Epithelial cell of esophagus (primary cell): ENCODE measurements around the gene SERTAD2.
A peak's percentile ranks its signal among the peaks of the same experiment; 100 is the strongest.

Experiments used
- DNase-seq: peaks from one replicate; pipeline ENCODE4 v3.0.0; 2010; ENCODE audit warnings: low read depth
- H3K4me3 ChIP-seq: 2 replicates; pipeline ENCODE4 v1.5.1; 2011; ENCODE audit warnings: mild to moderate bottlenecking, low read length, control low read depth
- TF ChIP-seq, protein P1 (sequence below): IDR thresholded peaks from 2 replicates; pipeline ENCODE4 v1.5.1; 2011; ENCODE audit warnings: low read depth, mild to moderate bottlenecking, low read length, control low read depth, inconsistent platforms; ENCODE audit not compliant: insufficient read depth; ENCODE audit errors: missing control alignments

The SERTAD2 gene

DNA sequence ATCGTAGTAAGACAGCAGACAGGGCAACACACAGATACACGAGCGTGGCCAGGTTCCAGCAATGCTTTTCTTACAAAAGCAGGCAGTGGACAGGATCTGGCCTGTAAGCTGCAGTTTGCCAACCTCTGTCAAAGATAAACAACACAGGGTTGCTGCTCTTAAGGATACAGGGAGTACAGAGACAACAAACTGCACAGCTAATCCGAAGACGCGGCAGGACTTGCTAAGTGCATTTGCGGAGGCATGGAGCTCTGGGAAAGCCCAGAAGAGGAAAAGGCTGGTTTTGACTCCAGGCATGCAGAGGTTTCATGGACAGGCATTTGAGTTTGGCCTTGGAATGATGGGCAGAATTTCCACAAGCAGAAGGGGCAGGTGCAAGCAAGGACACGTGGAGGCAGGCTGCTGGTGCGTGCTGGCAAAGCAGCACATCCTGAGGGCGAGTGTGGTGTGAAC is 24.4 kb downstream of the SERTAD2 start:
- TF ChIP-seq, protein P1, sequence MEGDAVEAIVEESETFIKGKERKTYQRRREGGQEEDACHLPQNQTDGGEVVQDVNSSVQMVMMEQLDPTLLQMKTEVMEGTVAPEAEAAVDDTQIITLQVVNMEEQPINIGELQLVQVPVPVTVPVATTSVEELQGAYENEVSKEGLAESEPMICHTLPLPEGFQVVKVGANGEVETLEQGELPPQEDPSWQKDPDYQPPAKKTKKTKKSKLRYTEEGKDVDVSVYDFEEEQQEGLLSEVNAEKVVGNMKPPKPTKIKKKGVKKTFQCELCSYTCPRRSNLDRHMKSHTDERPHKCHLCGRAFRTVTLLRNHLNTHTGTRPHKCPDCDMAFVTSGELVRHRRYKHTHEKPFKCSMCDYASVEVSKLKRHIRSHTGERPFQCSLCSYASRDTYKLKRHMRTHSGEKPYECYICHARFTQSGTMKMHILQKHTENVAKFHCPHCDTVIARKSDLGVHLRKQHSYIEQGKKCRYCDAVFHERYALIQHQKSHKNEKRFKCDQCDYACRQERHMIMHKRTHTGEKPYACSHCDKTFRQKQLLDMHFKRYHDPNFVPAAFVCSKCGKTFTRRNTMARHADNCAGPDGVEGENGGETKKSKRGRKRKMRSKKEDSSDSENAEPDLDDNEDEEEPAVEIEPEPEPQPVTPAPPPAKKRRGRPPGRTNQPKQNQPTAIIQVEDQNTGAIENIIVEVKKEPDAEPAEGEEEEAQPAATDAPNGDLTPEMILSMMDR: no peak
- H3K4me3 ChIP-seq: no peak overlapping the region
- DNase-seq: peak; percentile 57

DNA sequence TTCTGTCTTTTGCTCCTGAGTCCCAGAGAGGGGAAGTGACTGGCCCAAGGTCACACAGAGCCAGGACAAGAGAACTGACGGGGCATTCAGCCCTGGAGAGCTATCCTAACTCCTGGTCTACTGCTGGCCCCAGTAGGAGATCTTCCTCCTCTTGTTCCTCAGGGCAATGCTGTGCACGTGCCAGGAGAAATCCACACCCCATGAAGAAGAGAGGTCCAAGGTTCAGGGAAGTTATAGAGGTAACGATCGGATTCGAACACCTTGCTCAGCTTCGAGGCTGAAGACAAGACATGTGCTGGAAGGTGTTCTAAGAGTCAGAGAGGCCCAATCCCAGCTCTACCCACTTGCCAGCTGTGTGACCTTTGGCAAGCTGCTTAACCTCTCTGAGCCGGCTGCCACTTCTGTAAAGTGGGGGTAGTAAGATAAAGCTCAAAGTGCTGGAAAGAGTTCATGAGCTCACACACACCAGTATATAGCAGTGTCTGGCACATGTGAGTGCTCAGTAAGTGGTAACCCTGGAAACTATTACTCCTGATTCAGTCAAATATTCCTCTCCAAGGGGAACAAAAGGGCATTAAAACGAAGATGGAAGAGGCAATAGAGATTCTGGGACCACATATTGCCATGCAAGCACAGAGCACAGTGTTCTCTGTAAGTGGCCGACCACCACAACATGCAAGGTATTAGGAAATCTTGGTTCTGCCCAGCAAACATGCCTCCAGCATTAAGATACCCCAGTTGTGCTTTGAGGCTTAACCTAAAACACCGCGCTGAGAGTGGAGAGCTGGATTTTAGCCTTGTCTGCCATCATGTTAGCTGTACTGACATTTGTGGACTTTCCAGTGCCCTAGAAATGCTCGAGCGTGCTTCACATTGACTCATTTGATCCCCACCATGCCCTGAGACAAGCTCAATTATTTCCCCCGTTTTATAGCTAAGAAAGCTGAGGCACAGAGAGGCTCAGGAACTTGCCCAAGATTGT is 25.6 kb downstream of the SERTAD2 start:
- TF ChIP-seq, protein P1: no peak
- DNase-seq: no peak
- no peak overlapping the region for H3K4me3 ChIP-seq

DNA sequence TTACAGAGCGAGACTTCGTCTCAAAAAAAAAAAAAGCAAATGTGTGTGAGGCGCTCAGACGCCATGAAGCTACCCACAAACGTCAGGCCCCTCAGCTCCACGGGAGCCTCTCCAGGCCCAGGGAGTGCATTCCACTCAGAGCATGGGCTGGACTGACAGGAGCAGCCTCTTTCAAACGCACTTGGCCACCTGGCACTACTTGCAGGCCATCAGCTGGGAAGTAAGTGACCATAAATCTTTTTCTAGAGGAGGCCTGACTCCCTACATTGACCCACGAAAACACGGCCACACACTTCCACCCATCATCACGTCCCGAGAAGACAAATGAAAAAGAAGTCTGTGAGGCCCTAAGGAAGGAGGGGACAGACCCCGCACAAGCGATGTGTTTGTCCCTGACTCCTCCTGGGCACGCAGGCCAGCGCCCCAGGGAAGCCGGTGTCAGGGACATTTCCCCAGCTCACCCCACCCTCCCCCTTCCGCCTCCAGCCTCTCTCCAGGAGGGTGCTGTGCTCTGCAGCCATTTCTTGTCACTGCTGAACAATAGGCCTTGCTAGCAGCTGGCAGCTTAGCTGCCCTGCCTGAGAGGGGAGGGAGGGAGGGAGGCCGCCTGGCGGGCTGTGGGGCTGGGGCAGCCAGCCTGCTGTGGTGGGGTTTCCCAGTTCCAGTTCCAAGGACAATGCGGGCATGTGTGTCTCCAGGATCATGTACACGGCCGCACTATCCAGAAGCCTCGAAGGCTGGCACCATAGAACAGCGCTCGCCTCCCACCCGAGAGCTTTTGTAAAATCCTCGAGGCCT is 26.6 kb downstream of the SERTAD2 start:
- no peak for DNase-seq
- no peak overlapping the region for H3K4me3 ChIP-seq
- TF ChIP-seq, protein P1: no peak

DNA sequence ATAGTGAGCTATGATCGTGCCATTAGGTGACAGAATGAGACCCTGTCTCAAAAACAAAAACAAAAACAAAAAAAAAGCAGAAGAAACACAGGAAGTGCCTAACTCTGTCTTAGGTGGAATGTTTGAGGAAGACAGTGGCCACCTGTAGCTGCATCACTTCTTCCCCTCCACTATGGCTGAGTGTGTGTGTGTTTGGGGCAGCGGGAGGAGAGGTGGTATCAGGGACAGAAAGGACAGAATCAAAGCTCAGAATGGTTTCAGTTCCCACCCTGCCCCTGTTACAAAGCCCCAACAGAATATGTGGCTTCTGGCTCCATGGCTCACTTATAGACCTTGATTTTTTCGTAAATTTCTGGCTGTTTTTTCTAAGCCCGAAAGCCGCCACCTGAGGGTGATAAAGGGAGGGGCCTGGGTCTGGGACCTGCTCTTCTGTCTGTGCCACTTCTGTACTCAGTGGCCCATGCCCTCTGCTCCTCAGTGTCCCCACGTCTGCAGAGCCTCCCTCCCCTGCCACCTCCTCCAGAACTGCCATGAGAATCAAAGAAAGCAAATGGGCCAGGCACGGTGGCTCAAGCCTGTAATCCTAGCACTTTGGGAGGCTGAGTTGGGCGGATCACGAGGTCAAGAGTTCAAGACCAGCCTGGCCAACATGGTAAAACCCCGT is 27.4 kb downstream of the SERTAD2 start:
- H3K4me3 ChIP-seq: no peak overlapping the region
- TF ChIP-seq, protein P1: no peak
- DNase-seq: no peak

DNA sequence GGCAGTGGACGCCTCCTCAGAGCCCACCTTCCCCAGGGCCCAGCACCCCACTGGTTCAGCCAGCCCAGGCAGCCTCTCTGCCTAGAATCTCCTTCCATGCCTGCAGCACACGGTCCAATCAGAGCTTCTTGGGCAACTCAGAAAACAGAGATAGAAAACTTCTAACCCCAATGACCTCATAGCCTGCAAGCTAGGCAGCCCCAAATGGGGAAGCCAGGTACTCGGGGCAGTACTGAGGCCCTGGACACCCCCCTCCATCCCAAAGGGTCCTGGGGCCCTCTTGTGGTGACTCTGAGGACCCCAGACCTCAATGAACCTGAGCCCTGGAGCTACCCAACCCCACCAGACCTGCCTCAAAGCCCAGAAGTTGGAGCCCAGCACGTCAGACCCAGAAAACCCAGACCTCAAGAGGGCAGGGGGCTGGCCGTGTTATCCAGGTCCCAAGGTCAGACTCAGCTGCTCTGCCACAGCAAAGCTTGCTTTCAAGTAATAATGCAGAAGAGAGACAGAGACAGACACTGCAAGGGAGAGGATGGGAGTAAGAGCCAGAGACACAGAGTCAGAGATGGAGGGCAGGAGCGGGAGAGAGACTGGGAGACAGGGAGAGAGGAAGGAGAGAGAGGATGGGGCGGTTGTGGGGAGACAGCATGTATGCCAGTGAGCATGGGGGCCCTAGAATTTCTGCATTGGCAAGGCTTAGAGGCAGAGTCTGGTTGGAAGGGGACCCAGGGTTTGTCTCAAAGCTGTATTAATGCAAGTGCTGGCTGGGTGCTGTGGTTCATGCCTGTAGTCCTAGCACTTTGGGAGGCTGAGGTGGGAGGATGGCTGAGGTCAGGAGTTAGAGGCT is 28.2 kb downstream of the SERTAD2 start:
- no peak for DNase-seq
- TF ChIP-seq, protein P1: no peak
- H3K4me3 ChIP-seq: no peak overlapping the region

DNA sequence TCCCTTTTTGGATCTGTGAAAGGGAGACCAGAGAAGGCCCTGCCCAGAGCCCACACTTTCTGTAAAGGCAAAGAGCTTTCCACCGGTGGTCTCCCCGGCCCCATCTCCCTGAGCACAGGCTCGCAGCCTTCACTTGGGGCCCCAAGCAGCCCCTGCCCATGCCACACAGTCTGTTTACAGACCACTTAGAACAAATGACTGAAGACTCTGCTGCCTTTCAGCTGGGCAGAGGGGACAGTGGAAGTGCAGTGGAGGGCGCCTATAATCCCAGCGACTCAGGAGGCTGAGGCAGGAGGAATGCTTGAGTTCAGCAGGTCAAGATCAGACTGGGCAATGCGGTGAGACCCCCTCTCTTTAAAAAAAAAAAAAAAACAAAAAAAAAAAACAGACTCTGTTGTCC is 28.9 kb downstream of the SERTAD2 start:
- H3K4me3 ChIP-seq: no peak overlapping the region
- TF ChIP-seq, protein P1: no peak
- no peak for DNase-seq
